GM19238 (cell line): ENCODE data around the gene IQGAP2.
A peak's percentile ranks its signal among the peaks of the same experiment; 100 is the strongest.
"Not testable (repeated sequence)": the region's sequence is repeated elsewhere in the genome, so short reads cannot be mapped to it uniquely, and the experiment has no call there.

Experiments
- DNase-seq: peaks from one replicate; pipeline ENCODE4 v3.0.0; 2011; ENCODE audit warnings: low spot score; ENCODE audit not compliant: insufficient read length

IQGAP2 gene

DNA sequence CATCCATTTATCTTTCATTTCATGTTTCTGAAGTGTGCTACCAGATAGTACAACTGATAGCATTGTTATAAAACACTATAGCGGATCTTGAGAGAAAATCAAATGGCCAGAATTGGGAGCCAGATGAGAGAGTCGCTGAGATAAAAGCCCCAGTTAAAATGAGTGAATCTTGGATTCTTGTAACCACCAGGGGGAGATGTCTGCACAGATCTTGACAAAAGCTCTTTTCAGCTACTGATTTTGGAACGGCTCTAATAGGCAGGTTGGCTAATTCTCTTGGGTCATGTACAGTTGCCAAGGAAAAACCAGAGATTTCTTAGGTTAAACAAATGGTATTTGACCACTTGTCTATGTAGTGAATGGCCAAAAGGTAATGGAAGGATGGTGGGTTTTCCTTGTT, 198.4 kb downstream of the IQGAP2 start:
- peak; percentile 4 for DNase-seq

- DNase-seq: no peak
Measured at GRCh38 chr5:76602094-76602726, 199.1 kb downstream of the IQGAP2 start.

DNA sequence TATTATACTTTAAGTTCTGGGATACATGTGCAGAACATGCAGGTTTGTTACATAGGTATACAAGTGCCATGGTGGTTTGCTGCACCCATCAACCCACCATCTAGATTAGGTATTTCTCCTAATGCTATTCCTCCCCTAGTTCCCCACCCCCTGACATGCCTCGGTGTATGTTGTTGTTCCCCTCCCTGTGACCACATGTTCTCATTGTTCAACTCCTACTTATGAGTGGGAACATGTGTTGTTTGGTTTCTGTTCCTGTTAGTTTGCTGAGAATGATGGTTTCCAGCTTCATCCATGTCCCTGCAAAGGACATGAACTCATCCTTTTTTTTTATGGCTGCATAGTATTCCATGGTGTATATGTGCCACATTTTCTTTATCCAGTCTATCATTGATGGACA, 200.9 kb downstream of the IQGAP2 start:
- DNase-seq: not testable (repeated sequence)

GRCh38 chr5:76604838-76605237, 201.8 kb downstream of the IQGAP2 start:
- DNase-seq: no peak

DNA sequence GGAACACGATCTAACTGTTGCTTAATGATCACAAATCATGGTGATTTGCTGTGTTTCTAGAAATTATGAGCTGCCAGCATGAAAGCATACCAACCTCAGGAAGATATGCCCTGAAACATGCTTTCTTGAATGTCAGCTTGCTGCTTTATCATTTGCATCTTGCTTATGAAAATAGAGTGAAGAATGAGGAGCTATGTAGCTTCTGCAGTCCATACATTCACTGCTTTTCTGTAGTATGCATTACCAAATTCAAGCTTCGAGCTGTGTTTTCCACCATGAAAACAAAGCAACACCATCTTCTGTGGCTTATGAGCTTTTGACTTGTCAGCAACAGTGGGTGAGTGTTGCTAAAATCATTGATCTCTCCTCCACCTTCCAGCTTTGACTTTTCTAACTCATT, 203.6 kb downstream of the IQGAP2 start:
- no peak for DNase-seq

DNA sequence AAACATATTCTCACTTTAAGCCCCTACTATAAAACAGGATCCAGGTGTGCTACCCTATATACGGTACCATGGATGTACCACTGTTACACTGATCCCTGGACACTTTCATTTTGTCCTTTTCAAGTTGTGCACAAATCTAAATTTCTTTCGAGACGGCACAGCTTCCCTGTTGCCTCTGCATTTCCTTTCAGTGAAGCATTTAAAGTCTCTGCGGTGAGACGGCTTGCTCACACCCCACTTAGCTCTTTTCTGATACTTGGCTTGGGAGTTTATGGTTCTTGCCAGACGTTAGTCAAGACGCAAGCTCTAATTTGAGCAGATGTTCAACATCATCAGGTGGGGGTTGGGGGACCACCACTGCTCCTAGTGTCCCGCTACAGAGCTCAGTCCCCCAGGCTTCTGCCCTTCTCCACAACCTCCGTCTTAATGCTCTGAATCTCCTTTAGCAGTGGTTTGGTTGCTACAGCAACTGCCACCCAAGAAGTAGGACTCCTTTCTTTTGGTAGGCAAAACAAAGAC, 204.3 kb downstream of the IQGAP2 start:
- no peak for DNase-seq

DNA sequence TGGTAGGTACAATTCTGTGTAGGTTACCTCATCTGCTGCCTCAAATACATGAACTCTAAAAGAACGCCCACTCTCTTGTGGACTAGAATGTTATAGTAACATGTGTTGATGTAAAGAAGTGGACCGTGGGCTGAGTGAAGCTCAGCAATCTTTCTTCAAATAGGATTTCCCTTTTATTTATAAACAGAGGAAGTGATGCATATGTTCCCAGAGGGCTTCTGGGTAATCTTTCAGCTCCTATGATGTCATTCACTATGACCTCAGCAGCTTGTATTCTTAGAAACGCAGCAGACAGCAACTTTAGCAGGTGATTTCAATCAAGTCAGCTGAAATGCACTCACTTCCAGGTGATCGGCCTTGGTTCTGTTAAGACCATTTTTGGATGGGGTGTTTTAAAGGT, 205.7 kb downstream of the IQGAP2 start:
- DNase-seq: no peak

- no peak for DNase-seq
Measured at GRCh38 chr5:76610196-76610595, 207.1 kb downstream of the IQGAP2 start.

GRCh38 chr5:76612942-76613341, 209.9 kb downstream of the IQGAP2 start:
- DNase-seq: no peak

DNA sequence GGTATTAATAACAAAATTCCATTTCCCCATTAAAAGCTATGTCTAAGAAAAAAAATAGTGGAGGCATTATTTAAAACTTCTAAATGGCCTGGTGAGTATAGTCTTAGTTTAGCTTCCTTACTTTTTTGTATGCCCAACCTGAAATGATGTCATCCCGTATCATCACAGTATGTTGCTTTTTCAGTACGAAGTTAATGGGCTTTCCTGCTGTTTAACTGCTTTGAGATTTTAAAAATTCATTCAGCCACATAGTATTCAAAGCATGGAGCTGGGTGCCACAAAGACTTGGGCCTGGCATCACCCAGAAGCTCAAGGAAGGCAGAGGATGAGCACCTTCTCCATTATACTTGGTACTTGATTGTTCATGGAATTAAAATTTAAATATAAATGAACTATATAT, 212.7 kb downstream of the IQGAP2 start:
- DNase-seq: no peak

DNA sequence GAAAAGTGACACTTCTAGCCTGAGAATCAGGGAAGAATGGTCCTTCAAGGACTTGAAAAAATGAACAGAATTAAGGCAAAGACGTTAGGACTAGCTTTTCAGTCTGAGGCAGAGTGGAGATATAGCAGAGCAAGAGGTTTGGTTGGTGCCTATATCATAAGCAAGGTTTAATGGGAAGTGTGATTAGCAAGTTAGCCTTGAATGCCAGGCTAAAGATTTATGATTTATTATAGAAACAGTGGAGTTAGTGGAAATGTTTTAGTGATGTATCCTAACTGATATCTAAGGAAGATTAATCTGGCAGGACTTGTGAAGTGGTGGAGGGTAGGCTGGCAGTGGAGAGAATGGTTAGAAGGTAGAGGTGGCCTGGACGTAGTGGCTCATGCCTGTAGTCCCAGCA, 213.1 kb downstream of the IQGAP2 start:
- no peak for DNase-seq

DNA sequence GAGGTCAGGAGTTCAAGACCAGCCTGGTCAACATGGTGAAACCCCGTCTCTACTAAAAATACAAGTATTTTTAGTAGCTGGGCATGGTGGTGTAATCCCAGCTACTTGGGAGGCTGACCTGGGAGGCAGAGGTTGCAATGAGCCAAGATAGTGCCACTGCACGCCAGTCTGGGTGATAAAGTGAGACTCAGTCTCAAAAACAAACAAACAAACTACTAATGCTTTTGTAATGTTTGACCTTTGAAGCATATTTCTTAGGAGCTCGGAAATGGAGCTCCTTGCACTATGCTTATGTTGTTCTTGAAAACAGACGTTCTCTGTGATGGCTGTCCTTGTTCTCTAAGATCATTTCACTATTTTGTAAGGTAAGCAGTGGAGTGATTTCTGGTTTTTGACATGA, 214.1 kb downstream of the IQGAP2 start:
- no peak for DNase-seq

DNA sequence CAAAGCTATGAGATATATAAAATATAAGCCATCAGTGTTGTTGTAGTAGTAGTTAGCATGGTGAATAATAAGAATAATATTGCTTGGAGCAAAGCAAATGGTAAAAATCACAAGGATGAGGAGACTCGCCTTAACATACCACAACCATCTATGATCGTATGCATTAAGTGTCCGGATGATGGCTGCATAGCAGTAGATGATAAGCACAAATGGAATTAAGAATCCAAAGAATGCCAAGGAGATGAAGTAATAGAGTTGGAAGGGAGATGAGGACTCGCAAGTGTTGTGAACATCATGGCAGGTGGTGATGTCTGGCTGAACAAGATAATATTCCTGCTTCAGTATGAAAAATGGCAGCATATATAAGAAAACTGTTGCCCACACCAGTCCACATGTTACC, 214.6 kb downstream of the IQGAP2 start:
- no peak for DNase-seq

- DNase-seq: no peak
Measured at GRCh38 chr5:76620166-76620565, 217.1 kb downstream of the IQGAP2 start.

DNA sequence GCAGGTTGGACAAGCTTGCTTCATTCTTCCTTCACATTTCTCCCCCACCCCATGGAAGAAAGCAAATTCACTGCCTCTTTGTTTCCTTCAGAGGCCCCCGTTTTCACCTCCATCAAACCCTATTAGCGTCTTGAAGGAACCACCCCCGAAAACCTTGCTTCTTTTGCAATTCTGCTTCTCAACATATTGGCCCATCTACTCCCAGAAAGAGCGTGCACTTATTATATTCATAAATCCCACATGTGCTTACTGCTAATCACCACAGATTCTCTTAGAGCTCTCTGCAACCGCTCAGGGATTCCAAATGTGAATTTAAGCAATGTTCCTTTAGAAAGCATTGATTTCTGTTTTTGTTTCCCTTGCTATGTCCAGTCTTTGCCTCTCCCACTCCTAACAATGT, 219.0 kb downstream of the IQGAP2 start:
- DNase-seq: no peak

GRCh38 chr5:76622973-76623596, 220.0 kb downstream of the IQGAP2 start, which contains the start of gene F2RL2:
TSS of gene F2RL2 (minus strand) at chr5:76623403. CDS start at chr5:76623230, 173 bp downstream.
- DNase-seq: no peak

DNA sequence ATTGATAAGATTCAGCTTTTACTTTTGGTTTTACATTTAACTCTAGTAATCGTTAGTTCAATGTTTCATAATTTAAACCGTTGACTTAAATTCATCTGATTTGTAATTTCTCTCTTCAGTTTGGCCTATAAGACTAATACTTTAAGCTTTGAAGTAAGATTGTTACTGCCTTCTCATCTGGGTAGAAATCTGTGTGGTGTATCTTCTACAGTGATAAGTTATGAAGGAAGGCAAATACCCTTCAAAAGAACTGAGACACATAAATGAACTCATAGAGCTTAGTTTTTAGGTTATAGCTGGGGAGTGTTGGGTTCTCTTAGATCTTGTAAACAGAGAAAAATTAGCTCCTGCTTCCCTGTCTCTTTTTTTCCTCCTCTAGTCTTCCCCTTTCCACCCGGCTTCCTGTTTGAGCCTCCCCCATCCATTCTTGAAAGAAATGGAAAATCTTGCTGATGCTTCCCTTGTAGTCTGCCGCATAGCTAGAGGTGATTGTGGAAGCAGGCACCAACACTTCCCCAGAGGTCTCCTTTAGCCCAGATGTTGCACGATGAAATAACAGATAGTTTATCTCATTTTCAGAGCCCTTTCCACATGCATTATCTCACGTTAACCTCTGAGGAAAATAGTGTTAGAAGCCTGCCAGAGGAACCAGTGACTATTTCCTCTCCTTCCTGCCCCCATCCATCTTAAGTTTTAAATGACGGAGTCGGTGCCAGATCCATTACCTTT, 222.2 kb downstream of the IQGAP2 start:
- DNase-seq: no peak

- no peak for DNase-seq
Measured at GRCh38 chr5:76626738-76627137, 223.7 kb downstream of the IQGAP2 start.

DNA sequence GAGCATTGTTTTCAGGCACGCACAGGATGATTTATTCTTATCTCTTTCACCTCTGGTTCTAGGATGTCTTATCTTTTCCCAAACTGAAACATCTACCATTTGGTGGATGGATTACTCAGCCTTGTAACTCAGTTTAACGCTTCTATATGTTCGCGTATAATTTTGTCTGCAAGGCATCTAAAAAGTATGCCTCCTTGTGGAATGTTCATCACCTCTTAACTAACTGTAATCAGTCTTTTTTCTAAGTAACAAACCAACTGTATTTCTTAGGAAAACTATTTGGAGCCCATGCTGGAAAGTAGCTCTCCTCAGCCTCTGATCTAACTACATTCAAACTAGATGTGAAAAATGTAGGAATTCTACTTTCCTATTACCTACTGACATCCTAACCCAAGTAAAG, 231.6 kb downstream of the IQGAP2 start:
- DNase-seq: no peak

DNA sequence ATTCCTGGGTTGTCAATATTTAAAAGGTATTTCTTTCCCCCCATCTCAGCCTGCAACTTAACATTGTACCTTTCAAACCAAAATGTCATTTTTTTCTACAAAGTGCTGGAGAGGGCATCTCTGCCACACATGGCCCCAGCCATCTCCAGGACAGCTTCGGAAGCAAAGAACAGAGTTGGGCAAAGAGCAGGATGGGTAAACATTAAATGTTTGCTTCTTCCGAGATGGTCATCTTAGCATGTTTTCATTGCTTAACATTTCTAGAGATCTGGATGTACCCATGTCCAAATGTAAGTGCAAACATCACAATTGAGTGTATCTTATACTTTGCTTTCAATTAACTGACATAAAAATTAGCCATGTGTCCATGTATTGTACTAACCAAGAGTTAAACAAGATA, 234.4 kb downstream of the IQGAP2 start:
- DNase-seq: no peak

GRCh38 chr5:76638479-76638878, 235.4 kb downstream of the IQGAP2 start:
- no peak for DNase-seq

GRCh38 chr5:76641514-76642120, 238.5 kb downstream of the IQGAP2 start:
- DNase-seq: no peak
